ENCODE measurements around the gene ZGPAT. TPM values are rescaled to one million over a fixed set of nuclear protein-coding genes. Genes with fewer than 3 reads are reported as not detected.

ZGPAT gene
- total and polyA plus RNA-seq, 2 of the 13 experiments (the other 11 are each of a cell fraction or from before 2014, with no cell fraction given), result 23.0 to 41.9 TPM

- TF ChIP-seq ZHX1 (CRISPR knock-in tag; IDR thresholded peaks at IDR 0.05; ENCODE audit: low read depth), result peak; percentile 94; the same call in 1 of the 2 replicates
- peak; percentile 91; the same call in 1 of the 2 replicates for TF ChIP-seq KLF13 (CRISPR knock-in tag; IDR thresholded peaks at IDR 0.05)
- no peak for TF ChIP-seq ARID3A (IDR thresholded peaks at IDR 0.05; ENCODE audit: low read depth, low read length)
- TF ChIP-seq CHCHD3 (CRISPR knock-in tag; IDR thresholded peaks at IDR 0.05), result peak; percentile 88; the same call in 1 of the 2 replicates
- peak; percentile 95 for TF ChIP-seq TOE1 (CRISPR knock-in tag; IDR thresholded peaks at IDR 0.05)
- TF ChIP-seq, protein P1, sequence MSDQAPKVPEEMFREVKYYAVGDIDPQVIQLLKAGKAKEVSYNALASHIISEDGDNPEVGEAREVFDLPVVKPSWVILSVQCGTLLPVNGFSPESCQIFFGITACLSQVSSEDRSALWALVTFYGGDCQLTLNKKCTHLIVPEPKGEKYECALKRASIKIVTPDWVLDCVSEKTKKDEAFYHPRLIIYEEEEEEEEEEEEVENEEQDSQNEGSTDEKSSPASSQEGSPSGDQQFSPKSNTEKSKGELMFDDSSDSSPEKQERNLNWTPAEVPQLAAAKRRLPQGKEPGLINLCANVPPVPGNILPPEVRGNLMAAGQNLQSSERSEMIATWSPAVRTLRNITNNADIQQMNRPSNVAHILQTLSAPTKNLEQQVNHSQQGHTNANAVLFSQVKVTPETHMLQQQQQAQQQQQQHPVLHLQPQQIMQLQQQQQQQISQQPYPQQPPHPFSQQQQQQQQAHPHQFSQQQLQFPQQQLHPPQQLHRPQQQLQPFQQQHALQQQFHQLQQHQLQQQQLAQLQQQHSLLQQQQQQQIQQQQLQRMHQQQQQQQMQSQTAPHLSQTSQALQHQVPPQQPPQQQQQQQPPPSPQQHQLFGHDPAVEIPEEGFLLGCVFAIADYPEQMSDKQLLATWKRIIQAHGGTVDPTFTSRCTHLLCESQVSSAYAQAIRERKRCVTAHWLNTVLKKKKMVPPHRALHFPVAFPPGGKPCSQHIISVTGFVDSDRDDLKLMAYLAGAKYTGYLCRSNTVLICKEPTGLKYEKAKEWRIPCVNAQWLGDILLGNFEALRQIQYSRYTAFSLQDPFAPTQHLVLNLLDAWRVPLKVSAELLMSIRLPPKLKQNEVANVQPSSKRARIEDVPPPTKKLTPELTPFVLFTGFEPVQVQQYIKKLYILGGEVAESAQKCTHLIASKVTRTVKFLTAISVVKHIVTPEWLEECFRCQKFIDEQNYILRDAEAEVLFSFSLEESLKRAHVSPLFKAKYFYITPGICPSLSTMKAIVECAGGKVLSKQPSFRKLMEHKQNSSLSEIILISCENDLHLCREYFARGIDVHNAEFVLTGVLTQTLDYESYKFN (CRISPR knock-in tag; conservative IDR thresholded peaks at IDR 0.05), result peak; percentile 68
- peak in 1 of 2 experiments; percentile 28; a peak in 1 of 4 replicates for TF ChIP-seq POLR2A (IDR thresholded peaks at IDR 0.05; ENCODE audit: insufficient read depth in 1 of 2, low read depth in 2 of 2, low read length in 2 of 2)
- peak; percentile 85; the same call in 1 of the 2 replicates for TF ChIP-seq SATB2 (CRISPR knock-in tag; IDR thresholded peaks at IDR 0.05)
- peak; percentile 97 for TF ChIP-seq ARID2 (CRISPR knock-in tag; IDR thresholded peaks at IDR 0.05; ENCODE audit: borderline replicate concordance)
- TF ChIP-seq, protein P2, sequence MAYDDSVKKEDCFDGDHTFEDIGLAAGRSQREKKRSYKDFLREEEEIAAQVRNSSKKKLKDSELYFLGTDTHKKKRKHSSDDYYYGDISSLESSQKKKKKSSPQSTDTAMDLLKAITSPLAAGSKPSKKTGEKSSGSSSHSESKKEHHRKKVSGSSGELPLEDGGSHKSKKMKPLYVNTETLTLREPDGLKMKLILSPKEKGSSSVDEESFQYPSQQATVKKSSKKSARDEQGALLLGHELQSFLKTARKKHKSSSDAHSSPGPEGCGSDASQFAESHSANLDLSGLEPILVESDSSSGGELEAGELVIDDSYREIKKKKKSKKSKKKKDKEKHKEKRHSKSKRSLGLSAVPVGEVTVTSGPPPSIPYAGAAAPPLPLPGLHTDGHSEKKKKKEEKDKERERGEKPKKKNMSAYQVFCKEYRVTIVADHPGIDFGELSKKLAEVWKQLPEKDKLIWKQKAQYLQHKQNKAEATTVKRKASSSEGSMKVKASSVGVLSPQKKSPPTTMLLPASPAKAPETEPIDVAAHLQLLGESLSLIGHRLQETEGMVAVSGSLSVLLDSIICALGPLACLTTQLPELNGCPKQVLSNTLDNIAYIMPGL (CRISPR knock-in tag; IDR thresholded peaks at IDR 0.05; ENCODE audit: borderline replicate concordance in 1 of 2, low read depth in 1 of 2), result peak; percentile 97 to 99
- peak; percentile 86 for TF ChIP-seq HDAC2 (CRISPR knock-in tag; IDR thresholded peaks at IDR 0.05)
- no peak for TF ChIP-seq NFE2 (CRISPR knock-in tag; IDR thresholded peaks at IDR 0.05)
Observed at GRCh38 chr20:63707558-63708300, at the start of gene ZGPAT, which contains the start of gene ARFRP1 (continued).
